Measurements from ENCODE around the gene JPT2. TPM values are rescaled to one million over a fixed set of nuclear protein-coding genes. Genes with fewer than 3 reads are reported as not detected.

The JPT2 gene
- total RNA-seq, 3 donors from 2014 or later, result 89.2 to 96.4 (median 92.4) TPM

Other genes with a start within 250 kb of the JPT2 start
- gene PERCC1, start 247.2 kb upstream of the JPT2 start, total RNA-seq, result under 1 TPM in 2 of 3 donors, not detected in 1; 0.22 to 0.29 TPM
- 1 to 10 TPM in 2 of 3 donors, under 1 TPM in 1; 0.73 to 2.5 (median 2.2) TPM for gene CCDC154, start 233.7 kb upstream of the JPT2 start, total RNA-seq
- 10 to 100 TPM; 54.2 to 60.7 (median 54.7) TPM for gene CLCN7, start 203.3 kb upstream of the JPT2 start, total RNA-seq
- under 1 TPM in 1 of 3 donors, not detected in 2; 0.28 TPM for gene PTX4, start 189.3 kb upstream of the JPT2 start, total RNA-seq
- 100 to 1,000 TPM; 103 to 131 (median 121) TPM for gene TELO2, start 184.9 kb upstream of the JPT2 start, total RNA-seq
- gene TMEM204, start 144.6 kb upstream of the JPT2 start, total RNA-seq, result 10 to 100 TPM; 11.7 to 16.7 (median 16.2) TPM
- gene IFT140, start 66.2 kb upstream of the JPT2 start, total RNA-seq, result 1 to 10 TPM; 5.8 to 9.1 (median 7.2) TPM
- gene CRAMP1, start 65.9 kb upstream of the JPT2 start, total RNA-seq, result 10 to 100 TPM; 19.1 to 22.9 (median 22.1) TPM
- gene MAPK8IP3, start 27.9 kb downstream of the JPT2 start, total RNA-seq, result 10 to 100 TPM; 76.3 to 89.4 (median 78.1) TPM
- gene NME3, start 93.3 kb downstream of the JPT2 start, total RNA-seq, result 10 to 100 TPM; 37.2 to 37.6 (median 37.4) TPM
- 10 to 100 TPM; 30.4 to 39.1 (median 35.7) TPM for gene EME2, start 94.5 kb downstream of the JPT2 start, total RNA-seq
- 100 to 1,000 TPM; 223 to 288 (median 265) TPM for gene MRPS34, start 94.9 kb downstream of the JPT2 start, total RNA-seq
- gene SPSB3, start 104.3 kb downstream of the JPT2 start, total RNA-seq, result 10 to 100 TPM; 15.5 to 20.8 (median 16.8) TPM
- gene NUBP2, start 104.7 kb downstream of the JPT2 start, total RNA-seq, result 100 to 1,000 TPM in 1 of 3 donors, 10 to 100 TPM in 2; 85.7 to 101 (median 94.7) TPM
- under 1 TPM in 1 of 3 donors, not detected in 2; 0.18 TPM for gene IGFALS, start 115.4 kb downstream of the JPT2 start, total RNA-seq
- 10 to 100 TPM; 34.4 to 45.9 (median 35.3) TPM for gene HAGH, start 148.5 kb downstream of the JPT2 start, total RNA-seq
- 10 to 100 TPM; 22.8 to 27.9 (median 24.0) TPM for gene FAHD1, start 148.9 kb downstream of the JPT2 start, total RNA-seq
- gene MEIOB, start 193.9 kb downstream of the JPT2 start, total RNA-seq, result under 1 TPM; 0.24 to 0.34 (median 0.28) TPM
- gene HS3ST6, start 240.1 kb downstream of the JPT2 start, total RNA-seq, result not detected